GM21786 (cell line): ENCODE results near the gene TMEM61.

Source experiments
- ATAC-seq: cut with Tn5 transposase; IDR thresholded peaks from one replicate; pipeline ENCODE4 v1.9.1; 2021; ENCODE audit not compliant: unreplicated experiment

The TMEM61 gene

DNA sequence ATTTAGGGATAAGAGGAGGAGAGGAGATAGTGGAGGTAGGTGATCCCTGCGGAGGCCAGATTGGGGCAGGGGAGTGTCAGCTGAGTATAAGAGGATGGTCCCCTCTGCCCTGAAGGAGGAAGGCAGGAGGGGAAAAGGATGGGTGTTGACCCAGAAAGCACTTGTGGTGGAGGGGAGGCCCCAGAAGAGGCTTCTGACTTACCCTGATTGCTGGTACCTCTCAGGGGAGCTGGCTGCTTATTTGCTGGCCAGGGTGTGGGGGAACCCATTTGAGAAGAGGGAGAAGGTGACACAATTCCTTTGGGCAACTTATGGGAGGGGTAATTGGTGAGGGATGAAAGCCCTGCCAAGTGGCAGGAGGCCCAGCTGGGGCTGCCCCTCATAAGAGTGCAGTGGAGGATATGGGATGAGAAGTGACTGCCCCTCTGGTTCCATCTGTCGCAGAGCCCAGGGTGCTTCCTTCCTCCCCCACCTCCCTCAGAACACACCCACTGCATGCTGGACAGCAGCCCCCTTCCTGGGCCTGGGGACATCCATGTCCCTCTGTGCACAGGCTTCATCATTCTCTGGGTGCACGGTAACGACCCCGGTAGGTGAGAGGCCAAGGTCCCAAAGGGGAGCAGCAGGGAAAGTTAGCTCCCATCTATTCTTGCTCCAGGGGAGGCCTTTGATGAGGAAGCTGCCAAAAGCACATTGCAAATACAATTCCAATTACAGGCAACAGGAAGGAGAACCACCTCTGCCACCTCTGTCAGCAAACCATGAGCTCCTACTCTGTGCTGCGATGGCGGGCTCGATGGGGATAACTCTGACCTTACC, 57.5 kb downstream of the TMEM61 start:
- ATAC-seq, result no peak

GRCh38 chr1:55038552-55038838, 58.1 kb downstream of the TMEM61 start:
- no peak for ATAC-seq

- ATAC-seq, result no peak
These were observed 58.5 kb downstream of the TMEM61 start for GRCh38 chr1:55038974-55039341.

DNA sequence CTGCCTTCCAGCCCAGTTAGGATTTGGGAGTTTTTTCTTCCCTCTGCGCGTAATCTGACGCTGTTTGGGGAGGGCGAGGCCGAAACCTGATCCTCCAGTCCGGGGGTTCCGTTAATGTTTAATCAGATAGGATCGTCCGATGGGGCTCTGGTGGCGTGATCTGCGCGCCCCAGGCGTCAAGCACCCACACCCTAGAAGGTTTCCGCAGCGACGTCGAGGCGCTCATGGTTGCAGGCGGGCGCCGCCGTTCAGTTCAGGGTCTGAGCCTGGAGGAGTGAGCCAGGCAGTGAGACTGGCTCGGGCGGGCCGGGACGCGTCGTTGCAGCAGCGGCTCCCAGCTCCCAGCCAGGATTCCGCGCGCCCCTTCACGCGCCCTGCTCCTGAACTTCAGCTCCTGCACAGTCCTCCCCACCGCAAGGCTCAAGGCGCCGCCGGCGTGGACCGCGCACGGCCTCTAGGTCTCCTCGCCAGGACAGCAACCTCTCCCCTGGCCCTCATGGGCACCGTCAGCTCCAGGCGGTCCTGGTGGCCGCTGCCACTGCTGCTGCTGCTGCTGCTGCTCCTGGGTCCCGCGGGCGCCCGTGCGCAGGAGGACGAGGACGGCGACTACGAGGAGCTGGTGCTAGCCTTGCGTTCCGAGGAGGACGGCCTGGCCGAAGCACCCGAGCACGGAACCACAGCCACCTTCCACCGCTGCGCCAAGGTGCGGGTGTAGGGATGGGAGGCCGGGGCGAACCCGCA, 59.1 kb downstream of the TMEM61 start, which contains the start of gene PCSK9:
Gene PCSK9, plus strand, starts transcription at position 207 of the 741 bp plus-strand sequence. Its CDS starts 290 bp downstream, at position 497.
- no peak for ATAC-seq

GRCh38 chr1:55040083-55040932, 59.9 kb downstream of the TMEM61 start:
- no peak for ATAC-seq

- no peak for ATAC-seq
These were observed 60.6 kb downstream of the TMEM61 start for GRCh38 chr1:55040933-55041494.

GRCh38 chr1:55041613-55042012, 61.2 kb downstream of the TMEM61 start:
- ATAC-seq, result no peak
